AG09309 (cell line): ENCODE measurements around the gene PCDH9.

Source experiments
- DNase-seq: peaks from one replicate; pipeline ENCODE4 v3.0.0-alpha.2; 2010; ENCODE audit warnings: low read depth
- H3K4me3 ChIP-seq: 2 replicates; pipeline ENCODE4 v1.5.1; 2011; ENCODE audit warnings: mild to moderate bottlenecking, low read depth, low read length, moderate library complexity; ENCODE audit not compliant: control insufficient read depth
- CTCF ChIP-seq: IDR thresholded peaks from 2 replicates; pipeline ENCODE4 v1.5.1; 2011; ENCODE audit warnings: mild to moderate bottlenecking, low read depth, low read length, inconsistent platforms; ENCODE audit not compliant: insufficient read depth, control insufficient read depth; ENCODE audit errors: missing control alignments

The PCDH9 gene

GRCh38 chr13:66347486-66348117, 882.5 kb downstream of the PCDH9 start:
- no peak for TF ChIP-seq CTCF
- no peak for DNase-seq
- no peak overlapping the region for H3K4me3 ChIP-seq

DNA sequence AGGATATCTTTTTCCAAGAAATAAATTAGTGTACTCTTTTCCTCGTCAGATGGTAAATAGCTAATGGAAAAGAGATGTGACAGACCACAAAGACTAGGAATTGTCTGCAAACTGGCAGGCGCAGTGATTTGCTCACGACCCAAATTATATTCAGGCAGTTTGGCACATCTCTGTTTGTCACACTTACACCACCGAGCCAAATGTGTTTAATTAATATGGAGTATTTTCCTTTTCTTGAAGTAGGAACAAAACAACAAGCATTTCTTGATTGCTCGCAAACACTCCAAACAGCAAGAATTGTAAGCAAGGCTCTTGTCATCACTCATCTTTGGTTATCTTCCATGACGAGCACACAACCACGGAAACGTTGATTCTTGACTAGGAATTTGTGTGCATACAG, 884.2 kb downstream of the PCDH9 start:
- DNase-seq, result no peak
- no peak overlapping the region for H3K4me3 ChIP-seq
- TF ChIP-seq CTCF, result no peak

DNA sequence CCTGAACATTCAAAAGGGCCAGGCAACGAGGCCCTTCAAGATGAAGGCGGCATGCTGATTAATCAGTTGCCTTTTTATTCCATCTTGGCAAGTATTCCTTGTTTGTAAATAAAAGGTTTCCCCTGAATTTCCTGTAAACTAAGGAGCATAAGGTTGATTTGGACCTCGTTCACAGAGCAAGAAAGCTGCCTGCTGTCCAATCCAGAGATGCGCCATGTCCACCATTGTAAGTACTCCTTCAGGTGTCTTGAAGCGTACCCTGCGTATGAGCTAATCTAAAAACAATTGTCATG, 884.7 kb downstream of the PCDH9 start:
- no peak for TF ChIP-seq CTCF
- H3K4me3 ChIP-seq, result no peak overlapping the region
- no peak for DNase-seq

GRCh38 chr13:66344805-66345517, 885.2 kb downstream of the PCDH9 start:
- no peak for DNase-seq
- no peak overlapping the region for H3K4me3 ChIP-seq
- TF ChIP-seq CTCF, result no peak

DNA sequence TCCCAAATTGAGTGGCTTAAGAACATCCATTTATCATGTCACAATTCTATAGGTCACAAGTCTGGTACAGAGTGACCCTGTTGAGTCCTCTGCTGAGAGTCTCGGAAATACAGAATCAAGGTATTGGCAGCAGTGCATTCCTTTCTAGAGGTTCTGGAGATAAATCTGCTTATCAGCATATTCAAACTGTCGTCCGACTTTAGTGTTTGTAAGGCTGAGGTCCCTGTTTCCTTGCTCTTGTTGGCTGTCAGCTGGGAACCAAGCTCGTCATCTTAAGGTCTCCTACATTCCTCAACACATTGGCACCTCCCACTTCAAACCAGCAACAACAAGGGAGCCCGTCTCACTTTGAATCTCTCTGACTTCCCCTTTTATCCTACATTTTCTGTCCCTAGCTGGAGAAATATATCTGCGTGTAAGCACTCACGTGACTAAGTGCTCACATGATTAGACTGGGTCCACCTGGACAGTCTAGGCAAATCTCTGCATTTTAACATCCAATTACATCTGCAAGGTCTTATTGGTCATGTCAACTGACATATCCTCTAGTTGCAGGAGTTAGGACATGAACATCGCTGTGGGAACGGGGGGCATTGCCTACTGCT, 886.8 kb downstream of the PCDH9 start:
- DNase-seq, result no peak
- no peak overlapping the region for H3K4me3 ChIP-seq

DNA sequence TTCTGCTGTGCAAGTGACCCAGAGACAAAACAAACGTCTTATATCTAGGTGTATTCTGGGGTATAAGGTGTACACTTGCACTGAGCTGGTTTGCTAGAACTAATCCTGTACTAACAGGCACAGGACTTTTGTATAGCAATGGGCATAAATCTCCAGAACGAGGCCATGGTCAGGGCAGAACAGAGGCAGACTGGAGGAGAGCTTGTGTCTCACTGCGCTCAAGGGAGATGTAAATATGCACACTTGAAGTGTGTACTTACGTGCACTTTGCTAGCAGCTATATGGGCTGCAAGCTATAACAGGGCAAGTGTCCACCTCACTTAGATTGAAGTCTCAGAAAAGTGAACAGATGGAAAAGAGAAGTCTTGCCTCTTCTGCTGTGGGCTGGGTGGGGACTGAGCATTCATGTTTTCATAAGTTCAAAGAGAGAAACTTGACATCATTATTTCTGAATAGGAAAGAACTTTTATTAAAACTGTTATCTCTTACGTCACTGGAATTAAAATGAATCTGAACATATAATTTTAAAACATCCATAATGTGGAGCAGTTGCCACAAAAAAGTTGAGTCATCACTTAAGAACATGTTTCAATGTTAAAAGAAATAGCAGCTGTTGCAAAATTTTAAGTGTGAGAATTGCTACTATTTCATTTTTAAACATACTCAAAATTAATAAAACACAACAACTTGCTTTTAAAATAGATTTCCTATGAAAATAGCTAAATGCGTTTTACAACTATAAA, 888.3 kb downstream of the PCDH9 start:
- TF ChIP-seq CTCF, result no peak
- DNase-seq, result no peak
- H3K4me3 ChIP-seq, result no peak overlapping the region

More for the DNA sequence above, 886.8 kb downstream of the PCDH9 start:
- TF ChIP-seq CTCF, result no peak
